ENCODE results near the gene OPN1MW. TPM values are rescaled to one million over a fixed set of nuclear protein-coding genes. Genes with fewer than 3 reads are reported as not detected.
"Not testable (repeated sequence)": the region's sequence is repeated elsewhere in the genome, so short reads cannot be mapped to it uniquely, and the experiment has no call there.

The OPN1MW gene
- total RNA-seq, 4 donors from 2014 or later: not detected

GRCh38 chrX:154142950-154143745, 39.2 kb upstream of the OPN1MW start:
- TF ChIP-seq, protein P1, sequence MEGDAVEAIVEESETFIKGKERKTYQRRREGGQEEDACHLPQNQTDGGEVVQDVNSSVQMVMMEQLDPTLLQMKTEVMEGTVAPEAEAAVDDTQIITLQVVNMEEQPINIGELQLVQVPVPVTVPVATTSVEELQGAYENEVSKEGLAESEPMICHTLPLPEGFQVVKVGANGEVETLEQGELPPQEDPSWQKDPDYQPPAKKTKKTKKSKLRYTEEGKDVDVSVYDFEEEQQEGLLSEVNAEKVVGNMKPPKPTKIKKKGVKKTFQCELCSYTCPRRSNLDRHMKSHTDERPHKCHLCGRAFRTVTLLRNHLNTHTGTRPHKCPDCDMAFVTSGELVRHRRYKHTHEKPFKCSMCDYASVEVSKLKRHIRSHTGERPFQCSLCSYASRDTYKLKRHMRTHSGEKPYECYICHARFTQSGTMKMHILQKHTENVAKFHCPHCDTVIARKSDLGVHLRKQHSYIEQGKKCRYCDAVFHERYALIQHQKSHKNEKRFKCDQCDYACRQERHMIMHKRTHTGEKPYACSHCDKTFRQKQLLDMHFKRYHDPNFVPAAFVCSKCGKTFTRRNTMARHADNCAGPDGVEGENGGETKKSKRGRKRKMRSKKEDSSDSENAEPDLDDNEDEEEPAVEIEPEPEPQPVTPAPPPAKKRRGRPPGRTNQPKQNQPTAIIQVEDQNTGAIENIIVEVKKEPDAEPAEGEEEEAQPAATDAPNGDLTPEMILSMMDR (IDR thresholded peaks at IDR 0.05; ENCODE audit: low read depth): no peak

DNA sequence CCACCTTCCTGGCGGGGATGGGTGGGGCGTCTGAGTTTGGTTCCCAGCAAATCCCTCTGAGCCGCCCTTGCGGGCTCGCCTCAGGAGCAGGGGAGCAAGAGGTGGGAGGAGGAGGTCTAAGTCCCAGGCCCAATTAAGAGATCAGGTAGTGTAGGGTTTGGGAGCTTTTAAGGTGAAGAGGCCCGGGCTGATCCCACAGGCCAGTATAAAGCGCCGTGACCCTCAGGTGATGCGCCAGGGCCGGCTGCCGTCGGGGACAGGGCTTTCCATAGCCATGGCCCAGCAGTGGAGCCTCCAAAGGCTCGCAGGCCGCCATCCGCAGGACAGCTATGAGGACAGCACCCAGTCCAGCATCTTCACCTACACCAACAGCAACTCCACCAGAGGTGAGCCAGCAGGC, 38.4 kb upstream of the OPN1MW start, which contains the start of gene OPN1LW:
Gene OPN1LW (plus strand): TSS at position 234 of the 400 bp plus-strand sequence. CDS start 41 bp downstream, at position 275.
- TF ChIP-seq, protein P1 (IDR thresholded peaks at IDR 0.05; ENCODE audit: low read depth): not testable (repeated sequence)

- TF ChIP-seq, protein P1 (IDR thresholded peaks at IDR 0.05; ENCODE audit: low read depth): not testable (repeated sequence)
These were observed 37.1 kb downstream of the OPN1MW start, which contains the start of gene OPN1MW2 for GRCh38 chrX:154219456-154219855. Gene OPN1MW2, plus strand, starts transcription at chrX:154219756. Its CDS starts 60 bp downstream, at chrX:154219816.

Other genes starting within 250 kb of the OPN1MW start
- gene NAA10, start 247.6 kb upstream of the OPN1MW start, total RNA-seq: 10 to 100 TPM; 69.4 to 87.8 (median 76.5) TPM
- gene RENBP, start 238.0 kb upstream of the OPN1MW start, total RNA-seq: 10 to 100 TPM; 14.0 to 43.4 (median 29.5) TPM
- 10 to 100 TPM; 17.7 to 33.9 (median 21.2) TPM for gene HCFC1, start 210.8 kb upstream of the OPN1MW start, total RNA-seq
- gene TMEM187, start 209.8 kb upstream of the OPN1MW start, total RNA-seq: 1 to 10 TPM; 2.0 to 10.0 (median 6.1) TPM
- gene IRAK1, start 162.7 kb upstream of the OPN1MW start, total RNA-seq: 10 to 100 TPM; 42.7 to 74.4 (median 47.3) TPM
- 10 to 100 TPM; 36.8 to 71.2 (median 47.1) TPM for gene MECP2, start 84.9 kb upstream of the OPN1MW start, total RNA-seq
- gene OPN1LW, start 38.4 kb upstream of the OPN1MW start, total RNA-seq: not detected
- gene OPN1MW2, start 37.2 kb downstream of the OPN1MW start, total RNA-seq: not detected
- not detected for gene OPN1MW3, start 75.0 kb downstream of the OPN1MW start, total RNA-seq
- not detected for gene TEX28, start 112.5 kb downstream of the OPN1MW start, total RNA-seq
- under 1 TPM in 2 of 4 donors, not detected in 2; 0.34 to 0.66 TPM for gene TKTL1, start 113.2 kb downstream of the OPN1MW start, total RNA-seq
- gene FLNA, start 192.0 kb downstream of the OPN1MW start, total RNA-seq: 1,000 to 10,000 TPM in 1 of 4 donors, 100 to 1,000 TPM in 3; 462 to 1,045 (median 723) TPM
- 10 to 100 TPM; 27.6 to 37.9 (median 30.2) TPM for gene EMD, start 196.7 kb downstream of the OPN1MW start, total RNA-seq
- 1,000 to 10,000 TPM; 3,672 to 6,817 (median 5,466) TPM for gene RPL10, start 215.8 kb downstream of the OPN1MW start, total RNA-seq
- gene DNASE1L1, start 226.7 kb downstream of the OPN1MW start, total RNA-seq: 10 to 100 TPM; 22.2 to 42.8 (median 38.0) TPM
- gene TAFAZZIN, start 228.9 kb downstream of the OPN1MW start, total RNA-seq: 100 to 1,000 TPM in 1 of 4 donors, 10 to 100 TPM in 3; 23.5 to 102 (median 40.7) TPM
- 10 to 100 TPM; 33.6 to 94.5 (median 43.9) TPM for gene ATP6AP1, start 246.1 kb downstream of the OPN1MW start, total RNA-seq